Ureter (tissue), 1 donor: ENCODE results near the gene USP43. TPM values are rescaled to one million over a fixed set of nuclear protein-coding genes. Genes with fewer than 3 reads are reported as not detected.

Experiments used
- DNase-seq: peaks from one replicate; pipeline ENCODE4 v3.0.0-alpha.2; 2020; ENCODE audit warnings: low spot score
- total RNA-seq: library from RNA; stranded (reverse); gene quantifications from one replicate; pipeline ENCODE4 v1.2.4, GENCODE V29; 2023
- donor health status: DM: yes; HTN: yes; CAD: no.

USP43 gene
- total RNA-seq, 1 donor from 2014 or later = 7.6 TPM

GRCh38 chr17:9703781-9704082 lies 58.4 kb downstream of the USP43 start:
- DNase-seq = no peak

- DNase-seq = no peak
Observed at GRCh38 chr17:9705745-9706144, 60.4 kb downstream of the USP43 start.

- no peak for DNase-seq
Observed at GRCh38 chr17:9707948-9708347, 62.6 kb downstream of the USP43 start.

- no peak for DNase-seq
Observed at GRCh38 chr17:9714801-9715200, 69.5 kb downstream of the USP43 start.

- no peak for DNase-seq
Observed at GRCh38 chr17:9715503-9716016, 70.2 kb downstream of the USP43 start.

DNA sequence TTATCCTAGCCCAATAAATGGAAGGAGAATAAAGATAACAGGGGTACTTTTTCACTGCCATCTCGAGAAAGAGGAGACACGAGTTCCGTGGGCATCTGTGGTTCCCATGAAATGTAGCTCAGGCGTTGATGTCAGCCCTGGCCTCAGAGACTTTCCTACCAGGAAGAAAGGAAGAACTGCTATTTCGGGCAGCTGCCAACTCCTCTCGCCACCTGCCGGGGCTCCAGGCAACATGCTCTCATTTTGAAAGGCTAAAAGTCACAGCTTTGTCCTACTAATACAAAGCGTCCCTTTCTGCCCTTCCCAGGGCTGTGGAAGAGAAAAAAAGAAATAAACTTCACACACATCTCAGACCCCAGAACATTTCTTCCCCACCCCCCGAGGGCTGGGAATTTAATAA lies 80.3 kb downstream of the USP43 start:
- DNase-seq = no peak

DNA sequence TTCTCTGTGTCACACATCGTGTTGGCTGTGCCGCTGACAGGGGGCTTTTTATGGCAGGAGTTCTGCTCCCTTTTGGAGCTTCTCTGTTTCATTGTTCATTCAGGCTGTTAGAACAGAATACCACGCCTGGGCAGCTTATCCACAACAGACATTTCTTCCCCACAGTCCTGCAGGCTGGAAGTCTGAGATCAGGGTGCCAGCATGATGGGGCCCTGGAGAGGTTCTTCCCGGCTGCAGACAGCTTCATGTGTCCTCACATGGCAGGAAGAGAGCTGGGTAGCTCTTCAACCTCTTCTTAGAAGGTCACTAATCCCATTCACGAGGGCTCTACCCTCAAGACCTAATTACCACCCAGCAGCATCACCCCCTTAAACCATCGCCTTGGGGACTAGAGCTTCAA lies 81.0 kb downstream of the USP43 start:
- no peak for DNase-seq

GRCh38 chr17:9728005-9728404 lies 82.7 kb downstream of the USP43 start:
- no peak for DNase-seq

DNA sequence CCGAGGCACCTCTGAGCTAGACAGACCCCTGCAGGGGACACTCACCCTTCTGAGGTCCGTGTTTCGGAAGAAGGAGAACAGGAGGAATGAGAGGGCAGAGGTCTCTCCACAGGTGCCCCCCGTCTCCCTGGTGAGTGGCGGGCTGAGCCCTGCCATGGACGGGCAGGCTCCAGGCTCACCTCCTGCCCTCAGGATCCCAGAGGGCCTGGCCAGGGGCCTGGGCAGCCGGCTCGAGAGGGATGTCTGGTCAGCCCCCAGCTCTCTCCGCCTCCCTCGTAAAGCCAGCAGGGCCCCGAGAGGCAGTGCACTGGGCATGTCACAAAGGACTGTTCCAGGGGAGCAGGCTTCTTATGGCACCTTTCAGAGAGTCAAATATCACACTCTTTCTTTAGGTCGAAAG lies 83.2 kb downstream of the USP43 start:
- DNase-seq = no peak

DNA sequence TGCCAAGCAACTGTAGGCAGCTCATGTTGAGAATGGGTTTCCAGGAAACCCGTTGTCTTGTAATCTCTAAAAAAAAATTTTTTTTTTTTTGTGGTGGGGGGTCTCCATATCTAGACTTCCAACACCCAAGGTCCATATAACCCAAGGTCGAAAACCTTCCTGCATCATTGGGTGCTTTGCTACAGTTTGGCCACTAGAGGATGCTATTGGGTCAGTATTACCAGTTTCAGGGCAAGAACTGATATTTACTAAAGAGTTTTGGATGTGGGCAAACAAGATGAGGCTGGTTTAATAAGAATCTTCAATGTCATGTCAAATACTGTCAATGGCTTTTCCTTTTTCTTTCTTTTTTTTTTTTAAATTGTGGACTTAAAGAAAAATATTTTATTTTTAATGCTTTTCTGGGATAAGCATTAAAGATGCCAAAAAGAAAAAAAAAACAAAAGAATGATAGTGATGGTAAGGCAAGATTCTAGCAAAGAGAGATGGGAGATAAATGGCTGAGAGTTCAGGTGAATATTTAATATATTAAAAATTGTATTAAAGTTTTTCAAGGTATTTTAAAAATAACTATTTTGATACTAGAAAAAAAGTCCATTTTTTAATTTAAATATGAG lies 83.8 kb downstream of the USP43 start:
- DNase-seq = no peak

GRCh38 chr17:9729735-9730420 lies 84.6 kb downstream of the USP43 start:
- DNase-seq = no peak

DNA sequence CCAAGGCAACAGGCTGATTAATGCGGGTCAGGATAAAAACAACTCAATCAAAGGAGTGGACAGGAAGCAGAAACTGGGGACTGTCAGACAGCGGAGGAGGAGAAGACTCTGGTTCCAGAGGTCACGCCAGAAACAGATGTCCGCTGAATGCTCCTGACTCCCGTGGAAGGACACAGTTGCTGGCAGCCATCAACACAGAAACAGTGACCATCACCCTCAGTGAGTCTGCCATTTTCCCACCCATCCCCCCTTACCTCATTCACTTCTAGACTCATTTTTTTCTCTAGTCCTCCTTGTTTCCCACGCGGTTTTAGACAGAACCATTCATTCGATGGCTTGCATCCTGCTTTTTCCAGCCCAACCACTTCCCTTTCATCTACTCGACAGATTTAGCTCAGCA lies 105.2 kb downstream of the USP43 start:
- DNase-seq = no peak

- no peak for DNase-seq
Observed at GRCh38 chr17:9755083-9755482, 109.8 kb downstream of the USP43 start.

GRCh38 chr17:9760266-9760665 lies 114.9 kb downstream of the USP43 start:
- DNase-seq = no peak

DNA sequence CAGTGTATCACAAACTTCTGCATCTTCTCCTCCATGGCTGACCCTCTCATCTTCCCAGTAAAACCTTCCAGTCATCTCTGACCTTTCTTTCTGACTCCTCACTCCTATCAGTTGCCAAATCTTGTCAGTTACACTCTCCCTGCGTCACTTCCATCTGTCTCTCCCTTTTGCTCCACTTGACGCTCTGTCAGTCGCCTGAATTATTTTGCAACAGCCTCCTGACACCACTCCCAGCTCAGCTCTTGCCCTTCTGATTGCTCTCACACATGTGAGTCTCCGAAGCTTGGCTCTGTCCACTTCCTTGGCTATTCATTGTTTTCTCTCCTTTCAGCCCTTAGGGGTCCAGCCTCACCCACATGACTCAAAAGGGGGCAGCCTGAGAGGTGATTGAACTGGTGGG lies 118.3 kb downstream of the USP43 start:
- DNase-seq = no peak

GRCh38 chr17:9765322-9765721 lies 120.0 kb downstream of the USP43 start:
- no peak for DNase-seq

DNA sequence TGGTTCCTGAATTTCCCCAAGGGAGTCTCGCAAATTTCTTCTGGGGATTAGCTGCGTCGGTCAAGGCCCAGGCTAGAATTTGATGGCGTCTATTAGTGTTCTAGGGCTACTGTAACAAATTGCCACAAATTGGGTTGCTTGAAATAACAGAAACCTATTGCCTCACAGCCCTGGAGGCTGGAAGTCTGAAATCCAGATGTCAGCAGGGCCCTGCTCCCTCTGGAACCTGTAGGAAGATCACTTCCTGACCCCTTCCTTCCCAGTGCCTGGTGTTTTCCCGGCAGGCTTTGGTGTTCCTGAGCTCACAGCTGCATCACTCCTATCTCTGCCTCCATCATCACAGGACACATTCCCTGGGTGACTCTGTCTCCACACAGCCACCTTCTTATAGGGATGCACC lies 121.7 kb downstream of the USP43 start:
- no peak for DNase-seq

DNA sequence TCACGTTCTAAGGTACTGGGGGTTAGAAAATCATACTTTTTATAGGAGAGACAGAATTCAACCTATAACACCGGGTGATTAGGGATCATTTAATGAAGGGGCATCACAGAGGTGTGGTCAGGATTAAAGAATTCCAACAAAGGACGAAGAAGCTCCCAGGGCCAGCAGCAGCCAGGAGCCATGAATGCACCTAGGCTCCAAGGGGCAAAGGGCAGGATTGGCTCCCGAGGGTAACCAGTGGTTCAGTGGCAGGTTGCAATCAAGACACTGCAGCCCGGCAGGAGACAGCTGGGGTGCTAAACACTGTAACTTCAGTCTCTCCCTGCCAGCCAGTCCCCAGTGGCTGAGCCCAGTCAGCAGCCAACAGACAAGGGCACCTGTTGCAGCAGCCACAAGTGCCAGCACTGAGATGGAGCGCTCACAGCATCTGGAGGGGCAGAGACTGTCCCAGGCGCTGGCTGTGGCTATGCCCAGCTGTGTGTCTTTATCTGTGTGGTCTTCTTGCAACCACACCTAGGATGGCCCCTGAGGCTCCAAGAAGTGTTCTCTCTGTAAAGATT lies 122.2 kb downstream of the USP43 start:
- DNase-seq = no peak

- DNase-seq = no peak
Observed at GRCh38 chr17:9768381-9768934, 123.1 kb downstream of the USP43 start.

DNA sequence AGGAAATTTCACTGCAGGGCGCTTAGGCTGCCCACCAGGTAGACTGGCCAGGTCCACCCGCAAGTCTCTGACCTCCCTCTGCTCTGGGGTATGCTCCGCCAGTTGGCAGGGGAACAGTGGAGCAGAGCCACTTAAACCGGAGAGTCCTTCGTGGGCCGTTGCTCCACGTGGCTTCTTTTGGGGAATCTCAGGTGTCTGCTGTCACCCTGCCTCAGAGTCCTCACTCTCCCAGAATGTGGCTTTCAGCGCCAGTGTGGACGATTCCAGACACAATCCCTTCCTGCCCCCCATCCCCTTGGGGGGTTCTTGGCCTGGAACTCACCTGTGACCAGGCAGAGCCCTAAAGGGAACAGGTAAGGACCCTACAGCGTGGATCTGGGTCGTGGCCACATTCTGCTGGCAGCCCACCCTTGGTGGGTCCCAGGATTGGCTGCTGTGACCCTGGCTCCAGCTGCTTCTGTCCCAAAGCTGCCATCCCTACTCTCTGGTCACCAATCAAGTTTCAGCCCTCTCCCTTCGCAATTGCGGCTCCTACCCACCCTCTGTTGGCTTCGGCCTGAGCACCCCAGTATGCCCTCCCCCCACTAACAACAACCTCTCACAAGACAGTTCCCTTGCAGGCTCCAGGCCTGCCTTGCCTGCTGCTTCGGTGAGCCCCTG lies 123.8 kb downstream of the USP43 start:
- DNase-seq = no peak

DNA sequence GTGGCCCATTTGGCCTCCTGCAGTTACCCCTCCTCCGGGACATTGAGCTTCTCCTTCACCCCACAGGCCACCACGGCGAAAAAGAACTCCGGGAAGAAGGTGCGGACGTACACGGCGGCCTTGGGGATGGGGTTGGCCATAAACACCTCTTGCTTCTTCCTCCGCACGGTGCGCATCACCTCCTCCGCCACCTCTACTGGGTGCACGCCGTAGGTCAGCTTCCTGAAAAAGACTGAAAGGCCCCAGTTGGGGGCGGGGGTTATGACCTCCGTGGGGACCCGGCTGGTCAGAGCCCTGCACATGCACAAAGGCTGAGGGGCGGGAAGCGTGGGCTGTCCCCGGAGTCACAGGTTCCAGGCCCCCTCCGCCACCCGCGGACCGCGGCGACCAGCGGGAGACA lies 126.1 kb downstream of the USP43 start:
- no peak for DNase-seq

DNA sequence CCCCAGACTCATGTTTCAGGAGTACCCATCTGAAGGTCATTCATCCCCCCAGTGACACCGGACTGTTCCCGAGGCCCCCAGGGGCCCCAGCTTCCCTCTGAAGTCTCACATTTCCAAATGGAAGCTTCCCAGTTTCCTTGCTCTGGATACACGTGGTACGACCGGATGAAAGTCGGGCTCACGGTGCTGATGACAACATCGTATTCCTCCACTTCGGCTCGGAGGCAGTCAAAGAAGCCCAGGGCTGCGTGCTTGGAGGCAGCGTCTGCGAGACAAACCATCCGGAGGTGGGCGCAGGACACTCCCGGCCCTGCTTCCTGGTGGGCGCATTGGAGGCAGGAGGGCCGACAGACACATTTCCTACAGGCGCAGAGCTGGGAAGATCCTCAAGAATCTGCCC lies 127.3 kb downstream of the USP43 start:
- no peak for DNase-seq

GRCh38 chr17:9776911-9777310 lies 131.6 kb downstream of the USP43 start:
- DNase-seq = no peak
